GM21825 (cell line): ENCODE data around the gene NPR1.
"Not testable (repeated sequence)": the region's sequence is repeated elsewhere in the genome, so short reads cannot be mapped to it uniquely, and the experiment has no call there.

Experiments used
- ATAC-seq: cut with Tn5 transposase; IDR thresholded peaks from one replicate; pipeline ENCODE4 v1.9.1; 2021; ENCODE audit warnings: mild to moderate bottlenecking, moderate library complexity; ENCODE audit not compliant: unreplicated experiment

The NPR1 gene

DNA sequence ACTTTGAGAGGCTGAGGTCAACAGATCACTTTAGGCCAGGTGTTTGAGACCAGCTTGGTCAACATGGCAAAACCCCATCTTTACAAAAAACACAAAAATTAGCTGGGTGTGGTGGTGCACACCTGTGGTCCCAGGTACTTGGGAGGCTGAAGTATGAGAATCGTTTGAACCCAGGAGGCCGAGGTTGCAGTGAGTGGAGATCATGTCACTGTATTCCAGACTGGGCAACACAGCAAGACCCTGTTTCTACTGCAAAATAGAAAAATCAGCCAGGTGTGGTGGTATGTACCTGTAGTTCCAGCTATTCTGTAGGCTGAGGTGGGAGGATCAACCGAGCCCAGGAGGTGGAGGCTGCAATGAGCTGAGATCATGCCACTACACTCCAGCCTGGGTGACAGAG is 45.2 kb downstream of the NPR1 start:
- no peak for ATAC-seq

- not testable (repeated sequence) for ATAC-seq
Observed at GRCh38 chr1:153724634-153725033, 46.1 kb downstream of the NPR1 start.

GRCh38 chr1:153727463-153728304 is 49.2 kb downstream of the NPR1 start, which contains the start of gene INTS3:
Gene INTS3, plus strand, starts transcription at chr1:153728050. Its CDS starts 585 bp downstream, at chr1:153728635.
- ATAC-seq: peak; percentile 90

GRCh38 chr1:153728305-153729066 is 50.0 kb downstream of the NPR1 start:
- peak; percentile 1 for ATAC-seq

DNA sequence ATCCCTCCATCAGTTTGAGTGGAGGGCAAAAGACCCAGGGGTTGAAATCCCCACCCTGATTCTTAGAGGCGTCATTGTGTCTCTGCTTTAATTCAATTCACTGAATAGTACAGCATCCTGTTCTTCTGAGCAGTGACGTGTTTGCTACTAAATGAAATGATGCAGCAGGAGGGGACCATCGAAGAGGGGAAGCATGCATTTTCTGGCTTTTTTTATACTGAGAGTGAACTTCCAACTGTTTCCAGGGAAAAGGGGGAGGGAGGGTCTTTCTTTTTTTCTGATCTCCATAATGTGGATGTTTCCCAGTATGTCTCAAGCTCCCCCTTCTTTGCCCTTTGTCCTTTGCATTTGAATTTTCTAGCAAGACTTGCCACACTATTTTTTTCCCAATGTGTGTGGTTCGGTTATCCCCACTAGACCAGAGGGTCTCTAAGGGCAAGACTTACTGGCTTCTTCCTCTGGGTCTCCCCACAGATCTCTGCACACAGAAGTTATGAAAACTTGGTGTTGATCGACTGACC is 52.0 kb downstream of the NPR1 start:
- no peak for ATAC-seq

GRCh38 chr1:153733970-153734369 is 55.5 kb downstream of the NPR1 start:
- ATAC-seq: no peak

GRCh38 chr1:153734396-153735089 is 56.1 kb downstream of the NPR1 start:
- ATAC-seq: no peak

- no peak for ATAC-seq
Observed at GRCh38 chr1:153735090-153735420, 56.6 kb downstream of the NPR1 start.

DNA sequence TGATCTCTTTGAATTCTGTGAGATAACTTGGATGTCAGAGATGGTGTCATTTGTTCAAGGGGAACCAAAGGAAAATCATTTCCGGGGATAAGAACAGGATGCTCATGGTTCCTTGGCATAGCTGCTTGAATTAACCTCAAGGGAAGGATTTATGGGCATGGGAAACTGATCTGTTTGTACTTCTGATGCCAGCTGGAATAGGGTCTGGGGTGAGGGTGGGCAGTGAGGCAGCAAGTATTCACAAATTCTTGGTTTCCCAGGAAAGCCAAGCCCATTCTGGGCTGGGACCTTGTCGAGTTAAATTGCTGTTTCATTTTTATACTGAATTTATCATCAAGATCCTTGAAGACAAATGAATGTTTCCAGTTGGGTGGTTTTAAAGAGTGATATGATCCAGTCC is 63.5 kb downstream of the NPR1 start:
- ATAC-seq: no peak

DNA sequence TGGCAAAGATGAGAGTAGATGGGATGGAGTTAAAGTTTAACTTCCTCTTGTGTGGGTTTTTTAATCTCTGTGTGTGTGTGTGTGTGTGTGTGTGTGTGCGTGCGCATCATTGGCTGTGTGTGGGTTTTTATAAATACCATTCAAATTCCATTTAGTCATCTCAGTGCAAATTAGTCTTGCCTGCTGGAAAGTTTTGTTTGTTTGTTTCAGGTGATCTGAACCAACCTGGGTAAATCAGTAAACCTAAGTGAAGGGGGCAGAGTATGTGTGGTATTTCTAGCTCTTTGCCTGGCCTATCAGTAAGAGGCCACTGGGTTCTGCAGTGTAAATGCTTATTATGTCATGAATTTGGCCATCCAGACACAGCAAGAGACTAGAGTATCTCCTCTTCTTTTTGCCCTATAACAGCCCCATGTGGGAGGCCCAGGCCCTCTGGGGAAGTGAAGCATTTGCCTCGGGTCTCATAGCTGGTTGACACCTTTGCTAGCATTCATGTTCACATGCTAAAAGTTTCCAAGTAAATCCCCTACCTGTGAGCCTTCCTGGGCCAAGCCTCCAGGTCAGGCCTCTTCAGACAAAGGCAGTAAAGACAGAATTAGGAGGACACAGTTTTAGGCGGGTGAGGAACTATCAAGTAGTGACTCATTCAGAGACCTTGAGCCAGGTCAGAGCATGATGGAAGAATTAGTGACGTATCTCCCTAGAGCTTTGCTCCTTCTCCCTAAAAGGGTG is 64.1 kb downstream of the NPR1 start:
- peak; percentile 57 for ATAC-seq
